ENCODE measurements around the gene F12. TPM values are rescaled to one million over a fixed set of nuclear protein-coding genes. Genes with fewer than 3 reads are reported as not detected.

The F12 gene
- total RNA-seq, 4 donors from 2014 or later: 0.36 to 1.2 (median 0.95) TPM; not detected in 1

DNA sequence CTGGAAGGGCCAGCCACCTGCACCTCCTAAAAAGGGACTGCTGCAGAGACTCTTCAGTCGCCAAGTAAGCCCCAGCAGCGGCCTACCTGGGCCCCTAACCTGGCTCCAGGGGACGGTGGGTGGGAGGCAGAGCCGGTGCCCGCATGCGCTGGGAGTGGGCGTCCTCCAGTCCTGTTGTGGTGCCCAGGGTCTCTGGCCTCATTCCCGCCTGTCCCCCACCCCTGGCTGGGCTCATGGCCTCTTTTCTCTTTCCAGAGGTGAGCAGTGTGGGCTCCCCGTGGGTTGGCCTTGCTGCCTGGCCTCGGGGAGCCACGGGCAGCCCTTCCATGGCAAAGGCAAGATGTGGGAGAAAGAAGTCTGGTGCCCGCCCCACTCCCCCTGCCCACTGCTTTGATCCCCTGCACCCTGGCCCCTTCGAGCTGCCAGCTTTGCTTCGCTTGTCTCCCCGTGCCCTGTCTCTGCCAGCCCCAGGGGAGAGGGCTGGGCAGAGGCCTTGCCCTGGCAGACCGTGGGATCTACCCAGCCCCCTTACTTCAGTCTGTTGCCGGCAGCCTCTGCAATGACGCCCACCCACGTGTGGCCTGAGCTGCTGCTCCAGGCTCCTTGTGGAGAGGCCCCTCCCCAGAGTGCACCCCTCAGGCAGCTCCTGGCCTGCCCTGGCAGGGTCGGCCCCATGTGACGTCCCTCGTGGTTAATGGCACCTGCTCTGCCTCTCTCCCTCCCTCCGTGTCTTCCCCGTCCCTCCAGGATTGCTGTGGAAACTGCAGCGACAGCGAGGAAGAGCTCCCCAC, 31.8 kb upstream of the F12 start:
- no peak for DNase-seq
- Histone ChIP-seq H3K4me1 (peaks cover 5% of the 10 kb centered on the region in 2 donors), H3K27ac (no peak overlapping the region), H3K9me3 (no peaks in the 10 kb centered on the region), H3K36me3 (peaks cover 0 to 25% of the 10 kb centered on the region in 2 donors), H3K4me3 (no peak overlapping the region), H3K27me3 (no peaks in the 10 kb centered on the region)
- in situ Hi-C loops (cut with MboI; ENCODE audit: low sequenced_read_pairs in 4 of 4) (loop anchor here in 1 of 4 donors (10.0 kb wide), 1 partner anchor 46 kb away; no protein-coding TSS in a partner anchor), intact Hi-C loops (cut with DNase I; ENCODE audit: low total_unique reads) (no loop called here)
- no peak for ATAC-seq
- no peak for TF ChIP-seq POLR2A (IDR thresholded peaks at IDR 0.05)
- TF ChIP-seq, protein P1, sequence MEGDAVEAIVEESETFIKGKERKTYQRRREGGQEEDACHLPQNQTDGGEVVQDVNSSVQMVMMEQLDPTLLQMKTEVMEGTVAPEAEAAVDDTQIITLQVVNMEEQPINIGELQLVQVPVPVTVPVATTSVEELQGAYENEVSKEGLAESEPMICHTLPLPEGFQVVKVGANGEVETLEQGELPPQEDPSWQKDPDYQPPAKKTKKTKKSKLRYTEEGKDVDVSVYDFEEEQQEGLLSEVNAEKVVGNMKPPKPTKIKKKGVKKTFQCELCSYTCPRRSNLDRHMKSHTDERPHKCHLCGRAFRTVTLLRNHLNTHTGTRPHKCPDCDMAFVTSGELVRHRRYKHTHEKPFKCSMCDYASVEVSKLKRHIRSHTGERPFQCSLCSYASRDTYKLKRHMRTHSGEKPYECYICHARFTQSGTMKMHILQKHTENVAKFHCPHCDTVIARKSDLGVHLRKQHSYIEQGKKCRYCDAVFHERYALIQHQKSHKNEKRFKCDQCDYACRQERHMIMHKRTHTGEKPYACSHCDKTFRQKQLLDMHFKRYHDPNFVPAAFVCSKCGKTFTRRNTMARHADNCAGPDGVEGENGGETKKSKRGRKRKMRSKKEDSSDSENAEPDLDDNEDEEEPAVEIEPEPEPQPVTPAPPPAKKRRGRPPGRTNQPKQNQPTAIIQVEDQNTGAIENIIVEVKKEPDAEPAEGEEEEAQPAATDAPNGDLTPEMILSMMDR (IDR thresholded peaks at IDR 0.05 in 4 of 5, conservative IDR thresholded peaks at IDR 0.05 in 1 of 5): no peak

GRCh38 chr5:177440211-177440989, 31.0 kb upstream of the F12 start:
- H3K4me3 ChIP-seq: no peak overlapping the region
- peaks cover 0 to 32% of the 10 kb centered on the region in 2 donors for H3K36me3 ChIP-seq
- H3K4me1 ChIP-seq: no peaks in the 10 kb centered on the region
- H3K9me3 ChIP-seq: no peaks in the 10 kb centered on the region
- DNase-seq: no peak
- intact Hi-C loops (cut with DNase I; ENCODE audit: low total_unique reads) (no loop called here), in situ Hi-C loops (cut with MboI; ENCODE audit: low sequenced_read_pairs in 4 of 4) (loop anchor here in 1 of 4 donors (10.0 kb wide), 1 partner anchor 46 kb away; no protein-coding TSS in a partner anchor)
- no peak overlapping the region for H3K27ac ChIP-seq
- no peaks in the 10 kb centered on the region for H3K27me3 ChIP-seq
- ATAC-seq: no peak
- TF ChIP-seq, protein P1 (IDR thresholded peaks at IDR 0.05 in 4 of 5, conservative IDR thresholded peaks at IDR 0.05 in 1 of 5): no peak
- TF ChIP-seq POLR2A (IDR thresholded peaks at IDR 0.05): no peak

- no peak overlapping the region for H3K27ac ChIP-seq
- TF ChIP-seq POLR2A (IDR thresholded peaks at IDR 0.05): no peak
- TF ChIP-seq, protein P1 (IDR thresholded peaks at IDR 0.05 in 4 of 5, conservative IDR thresholded peaks at IDR 0.05 in 1 of 5): no peak
- no peaks in the 10 kb centered on the region for H3K27me3 ChIP-seq
- DNase-seq (no peak), ATAC-seq (no peak)
- in situ Hi-C loops (cut with MboI; ENCODE audit: low sequenced_read_pairs in 4 of 4): loop anchor here in 1 of 4 donors (10.0 kb wide), 1 partner anchor 45 kb away; no protein-coding TSS in a partner anchor
- H3K4me3 ChIP-seq: no peak overlapping the region
- intact Hi-C loops (cut with DNase I; ENCODE audit: low total_unique reads): no loop called here
- H3K36me3 ChIP-seq: peaks cover 0 to 41% of the 10 kb centered on the region in 2 donors
- H3K4me1 ChIP-seq: no peaks in the 10 kb centered on the region
- no peaks in the 10 kb centered on the region for H3K9me3 ChIP-seq
Observed at GRCh38 chr5:177439518-177440053, 30.2 kb upstream of the F12 start.

- in situ Hi-C loops (cut with MboI; ENCODE audit: low sequenced_read_pairs in 4 of 4): no loop called here
- intact Hi-C loops (cut with DNase I; ENCODE audit: low total_unique reads): no loop called here
- Histone ChIP-seq H3K27me3 (no peaks in the 10 kb centered on the region), H3K27ac (no peak overlapping the region), H3K4me1 (no peaks in the 10 kb centered on the region), H3K36me3 (peaks cover 0 to 52% of the 10 kb centered on the region in 2 donors), H3K9me3 (no peaks in the 10 kb centered on the region), H3K4me3 (no peak overlapping the region)
- TF ChIP-seq, protein P1 (IDR thresholded peaks at IDR 0.05 in 4 of 5, conservative IDR thresholded peaks at IDR 0.05 in 1 of 5): no peak
- no peak for TF ChIP-seq POLR2A (IDR thresholded peaks at IDR 0.05)
- DNase-seq: no peak
- no peak for ATAC-seq
Observed at GRCh38 chr5:177438468-177438867, 29.1 kb upstream of the F12 start.

Measured in gastrocnemius medialis (tissue), 4 donors.